WTC11 (cell line): ENCODE results near the gene KLHL29. TPM values are rescaled to one million over a fixed set of nuclear protein-coding genes. Genes with fewer than 3 reads are reported as not detected.

Experiments used
- ATAC-seq: fragments of 200-7000 bp; cut with Tn5 transposase; 2 replicates; pipeline ENCODE4 v1.10.0; 2021; ENCODE audit warnings: mild to moderate bottlenecking, moderate library complexity
- CTCF ChIA-PET: fragments of 300-600 bp; sonication (Branson Sonifier 250); formaldehyde crosslinking; loops from one replicate; lab custom pipeline; 2021; ENCODE audit warnings: antibody characterized with exemption; lab: Charles Lee
- POLR2A ChIA-PET: fragments of 350-600 bp; sonication (Branson Sonifier 250); formaldehyde crosslinking; loops from one replicate; lab custom pipeline; 2021; ENCODE audit warnings: antibody characterized with exemption; lab: Charles Lee
- DNase-seq: peaks from one replicate; pipeline ENCODE4 v3.0.0; 2021; ENCODE audit warnings: low spot score
- H3K27ac Mint-ChIP-seq: 2 replicates; pipeline ENCODE4 v1.8.0; 2021; ENCODE audit warnings: mixed read lengths
- H3K27me3 Mint-ChIP-seq: 2 replicates; pipeline ENCODE4 v1.8.0; 2021; ENCODE audit warnings: low read depth, mild to moderate bottlenecking, moderate library complexity, mixed read lengths
- H3K36me3 Mint-ChIP-seq: 2 replicates; pipeline ENCODE4 v1.8.0; 2021; ENCODE audit warnings: mixed read lengths
- H3K4me1 Mint-ChIP-seq: 2 replicates; pipeline ENCODE4 v1.8.0; 2022; ENCODE audit warnings: mixed read lengths
- H3K4me3 Mint-ChIP-seq: 2 replicates; pipeline ENCODE4 v1.8.0; 2021; ENCODE audit warnings: mild to moderate bottlenecking, moderate library complexity, mixed read lengths
- H3K9me3 Mint-ChIP-seq: 2 replicates; pipeline ENCODE4 v1.8.0; 2021; ENCODE audit warnings: mixed read lengths
- ATF1 ChIP-seq: sonication (generic); formaldehyde crosslinking; IDR thresholded peaks from 2 replicates; pipeline ENCODE4 v1.8.1; 2023; ENCODE audit warnings: mild to moderate bottlenecking, moderate library complexity, missing genetic modification reagents
- ESRRA ChIP-seq: sonication (generic); formaldehyde crosslinking; IDR thresholded peaks from 2 replicates; pipeline ENCODE4 v1.8.1; 2022; ENCODE audit warnings: mild to moderate bottlenecking, missing genetic modification reagents, borderline replicate concordance
- FOXJ3 ChIP-seq: sonication (generic); formaldehyde crosslinking; IDR thresholded peaks from 2 replicates; pipeline ENCODE4 v1.9.0; 2021; ENCODE audit warnings: missing genetic modification reagents, mild to moderate bottlenecking, borderline replicate concordance
- FOXK1 ChIP-seq: sonication (generic); formaldehyde crosslinking; IDR thresholded peaks from 2 replicates; pipeline ENCODE4 v1.8.0; 2022; ENCODE audit warnings: mild to moderate bottlenecking, moderate library complexity, missing genetic modification reagents
- GABPB1 ChIP-seq: sonication (generic); formaldehyde crosslinking; IDR thresholded peaks from 2 replicates; pipeline ENCODE4 v1.8.1; 2023; ENCODE audit warnings: mild to moderate bottlenecking, missing genetic modification reagents
- MYBL2 ChIP-seq: sonication (generic); formaldehyde crosslinking; IDR thresholded peaks from 2 replicates; pipeline ENCODE4 v1.8.1; 2023; ENCODE audit warnings: mild to moderate bottlenecking, moderate library complexity, missing genetic modification reagents
- OVOL2 ChIP-seq: fragments of 250-450 bp; sonication (Bioruptor Pico); IDR thresholded peaks from 2 replicates; pipeline ENCODE4 v1.9.0; 2021; ENCODE audit warnings: mild to moderate bottlenecking, borderline replicate concordance
- SMAD4 ChIP-seq: sonication (generic); formaldehyde crosslinking; IDR thresholded peaks from 2 replicates; pipeline ENCODE4 v1.8.0; 2022; ENCODE audit warnings: mild to moderate bottlenecking, missing genetic modification reagents
- TCF7 ChIP-seq: sonication (generic); formaldehyde crosslinking; IDR thresholded peaks from 2 replicates; pipeline ENCODE4 v1.8.0; 2022; ENCODE audit warnings: mild to moderate bottlenecking, low read depth, missing genetic modification reagents, moderate library complexity
- TEAD4 ChIP-seq: sonication (generic); formaldehyde crosslinking; IDR thresholded peaks from 2 replicates; pipeline ENCODE4 v1.8.0; 2022; ENCODE audit warnings: mild to moderate bottlenecking, missing genetic modification reagents
- ZNF138 ChIP-seq: sonication (generic); formaldehyde crosslinking; conservative IDR thresholded peaks from 2 replicates; pipeline ENCODE4 v1.8.1; 2022; ENCODE audit warnings: mild to moderate bottlenecking, moderate library complexity, missing genetic modification reagents
- ZNF232 ChIP-seq: sonication (generic); formaldehyde crosslinking; IDR thresholded peaks from 2 replicates; pipeline ENCODE4 v1.8.0; 2022; ENCODE audit warnings: mild to moderate bottlenecking, missing genetic modification reagents
- ZNF423 ChIP-seq: fragments of 250-450 bp; sonication (Bioruptor Pico); IDR thresholded peaks from 2 replicates; pipeline ENCODE4 v2.1.2; 2022; ENCODE audit warnings: mild to moderate bottlenecking, moderate library complexity
- total RNA-seq: library from RNA; stranded (reverse); gene quantifications from 3 replicates; pipeline ENCODE4 v1.2.3, GENCODE V29; 2021
- TF ChIP-seq, protein P1 (sequence below): fragments of 250-450 bp; sonication (Bioruptor Pico); IDR thresholded peaks from 2 replicates; pipeline ENCODE4 v1.9.0; 2021; ENCODE audit warnings: moderate library complexity, mild to moderate bottlenecking, inconsistent platforms, borderline replicate concordance
- TF ChIP-seq, protein P2 (sequence below): sonication (generic); formaldehyde crosslinking; IDR thresholded peaks from 2 replicates; pipeline ENCODE4 v1.8.0; 2022; ENCODE audit warnings: mild to moderate bottlenecking, missing genetic modification reagents
- TF ChIP-seq, protein P3 (sequence below): fragments of 250-450 bp; sonication (Bioruptor Pico); conservative IDR thresholded peaks from 2 replicates; pipeline ENCODE4 v1.9.0; 2021; ENCODE audit warnings: mild to moderate bottlenecking
- TF ChIP-seq, protein P4 (sequence below): sonication (generic); formaldehyde crosslinking; IDR thresholded peaks from 2 replicates; pipeline ENCODE4 v1.8.0; 2023; ENCODE audit warnings: mild to moderate bottlenecking, missing genetic modification reagents
- TF ChIP-seq, protein P5 (sequence below): sonication (generic); formaldehyde crosslinking; IDR thresholded peaks from 2 replicates; pipeline ENCODE4 v1.8.0; 2022; ENCODE audit warnings: mild to moderate bottlenecking, missing genetic modification reagents
- TF ChIP-seq, protein P6 (sequence below): sonication (generic); formaldehyde crosslinking; IDR thresholded peaks from 2 replicates; pipeline ENCODE4 v1.8.1; 2022; ENCODE audit warnings: mild to moderate bottlenecking, moderate library complexity, missing genetic modification reagents

Gene KLHL29
- total RNA-seq, 1 experiment from 2014 or later = 7.1 TPM

DNA sequence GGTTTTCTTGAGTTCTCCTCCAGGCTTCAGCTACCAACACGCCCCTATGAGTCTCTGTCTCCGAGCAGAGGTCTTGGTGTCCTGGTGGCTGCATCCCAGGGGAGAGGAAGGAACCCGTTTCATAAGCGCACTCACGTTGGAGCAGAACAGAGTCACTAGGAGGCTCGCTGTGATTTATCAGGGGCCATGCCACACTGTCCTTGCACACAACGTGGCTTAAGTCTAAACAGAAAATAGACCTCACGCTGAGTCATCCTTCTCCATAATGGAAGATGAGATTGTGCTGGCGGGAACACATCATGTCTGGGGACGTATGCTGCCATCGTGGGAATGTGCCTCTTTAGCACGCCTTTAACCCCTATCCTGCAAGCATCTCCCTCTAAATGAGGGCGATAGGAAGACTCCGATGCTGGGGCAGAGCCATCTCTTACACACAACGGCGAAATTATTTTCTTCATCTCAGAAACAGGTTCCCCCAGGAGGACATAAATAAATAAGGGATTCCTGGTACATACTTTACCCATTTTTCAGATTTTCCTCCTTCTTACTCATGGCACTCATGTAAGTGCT lies 211.4 kb downstream of the KLHL29 start:
- no peaks in the 10 kb centered on the region for H3K27me3 Mint-ChIP-seq
- ATAC-seq = no peak
- ChIA-PET POLR2A (no interaction called here), CTCF (interaction anchor here (1.0 to 1.1 kb wide), 3 partner anchors 11 to 31 kb away, joined by 3 to 6 read pairs (median 3); no protein-coding TSS in a partner anchor)
- no peaks in the 10 kb centered on the region for H3K36me3 Mint-ChIP-seq
- no peak overlapping the region for H3K27ac Mint-ChIP-seq
- DNase-seq = no peak
- H3K9me3 Mint-ChIP-seq = no peaks in the 10 kb centered on the region
- TF ChIP-seq, protein P1, sequence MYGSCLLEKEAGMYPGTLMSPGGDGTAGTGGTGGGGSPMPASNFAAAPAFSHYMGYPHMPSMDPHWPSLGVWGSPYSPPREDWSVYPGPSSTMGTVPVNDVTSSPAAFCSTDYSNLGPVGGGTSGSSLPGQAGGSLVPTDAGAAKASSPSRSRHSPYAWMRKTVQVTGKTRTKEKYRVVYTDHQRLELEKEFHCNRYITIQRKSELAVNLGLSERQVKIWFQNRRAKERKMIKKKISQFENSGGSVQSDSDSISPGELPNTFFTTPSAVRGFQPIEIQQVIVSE (CRISPR knock-in tag) = no peak
- TF ChIP-seq ZNF138 (CRISPR knock-in tag) = no peak
- TF ChIP-seq OVOL2 = no peak
- TF ChIP-seq GABPB1 (CRISPR knock-in tag) = no peak
- TF ChIP-seq ZNF232 (CRISPR knock-in tag) = no peak
- TF ChIP-seq, protein P2, sequence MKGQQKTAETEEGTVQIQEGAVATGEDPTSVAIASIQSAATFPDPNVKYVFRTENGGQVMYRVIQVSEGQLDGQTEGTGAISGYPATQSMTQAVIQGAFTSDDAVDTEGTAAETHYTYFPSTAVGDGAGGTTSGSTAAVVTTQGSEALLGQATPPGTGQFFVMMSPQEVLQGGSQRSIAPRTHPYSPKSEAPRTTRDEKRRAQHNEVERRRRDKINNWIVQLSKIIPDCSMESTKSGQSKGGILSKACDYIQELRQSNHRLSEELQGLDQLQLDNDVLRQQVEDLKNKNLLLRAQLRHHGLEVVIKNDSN (CRISPR knock-in tag) = no peak
- TF ChIP-seq MYBL2 (CRISPR knock-in tag) = no peak
- TF ChIP-seq TCF7 = no peak
- TF ChIP-seq ZNF423 = no peak
- TF ChIP-seq, protein P3, sequence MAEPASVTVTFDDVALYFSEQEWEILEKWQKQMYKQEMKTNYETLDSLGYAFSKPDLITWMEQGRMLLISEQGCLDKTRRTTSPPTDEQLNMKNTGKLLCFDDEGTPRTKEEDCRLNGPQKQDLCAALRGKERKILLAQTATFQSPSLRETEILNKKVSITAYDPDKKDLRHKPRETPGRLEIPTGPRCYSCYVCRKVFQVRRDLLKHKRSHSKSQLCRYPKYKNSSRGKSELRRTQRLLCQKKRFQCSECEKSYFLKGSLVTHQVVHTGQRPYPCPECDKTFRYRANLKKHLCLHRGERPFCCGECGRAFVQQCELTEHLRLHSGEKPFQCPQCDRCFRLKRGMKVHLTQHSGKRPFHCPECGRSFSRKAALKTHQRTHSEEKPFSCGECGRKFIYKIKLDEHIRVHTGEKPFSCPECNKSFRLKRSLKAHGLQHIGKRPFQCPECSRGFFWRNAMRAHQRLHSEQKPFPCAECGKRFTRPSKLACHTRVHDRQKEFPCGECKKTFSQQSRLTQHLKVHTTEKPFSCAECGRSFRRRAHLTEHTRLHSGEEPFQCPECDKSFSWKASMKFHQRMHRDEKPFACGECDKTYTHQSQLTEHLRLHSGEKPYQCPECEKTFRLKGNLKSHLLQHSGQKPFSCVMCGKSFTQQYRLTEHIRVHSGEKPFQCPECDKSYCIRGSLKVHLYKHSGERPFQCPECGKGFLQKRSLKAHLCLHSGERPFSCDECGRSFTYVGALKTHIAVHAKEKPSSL = no peak
- TF ChIP-seq, protein P4, sequence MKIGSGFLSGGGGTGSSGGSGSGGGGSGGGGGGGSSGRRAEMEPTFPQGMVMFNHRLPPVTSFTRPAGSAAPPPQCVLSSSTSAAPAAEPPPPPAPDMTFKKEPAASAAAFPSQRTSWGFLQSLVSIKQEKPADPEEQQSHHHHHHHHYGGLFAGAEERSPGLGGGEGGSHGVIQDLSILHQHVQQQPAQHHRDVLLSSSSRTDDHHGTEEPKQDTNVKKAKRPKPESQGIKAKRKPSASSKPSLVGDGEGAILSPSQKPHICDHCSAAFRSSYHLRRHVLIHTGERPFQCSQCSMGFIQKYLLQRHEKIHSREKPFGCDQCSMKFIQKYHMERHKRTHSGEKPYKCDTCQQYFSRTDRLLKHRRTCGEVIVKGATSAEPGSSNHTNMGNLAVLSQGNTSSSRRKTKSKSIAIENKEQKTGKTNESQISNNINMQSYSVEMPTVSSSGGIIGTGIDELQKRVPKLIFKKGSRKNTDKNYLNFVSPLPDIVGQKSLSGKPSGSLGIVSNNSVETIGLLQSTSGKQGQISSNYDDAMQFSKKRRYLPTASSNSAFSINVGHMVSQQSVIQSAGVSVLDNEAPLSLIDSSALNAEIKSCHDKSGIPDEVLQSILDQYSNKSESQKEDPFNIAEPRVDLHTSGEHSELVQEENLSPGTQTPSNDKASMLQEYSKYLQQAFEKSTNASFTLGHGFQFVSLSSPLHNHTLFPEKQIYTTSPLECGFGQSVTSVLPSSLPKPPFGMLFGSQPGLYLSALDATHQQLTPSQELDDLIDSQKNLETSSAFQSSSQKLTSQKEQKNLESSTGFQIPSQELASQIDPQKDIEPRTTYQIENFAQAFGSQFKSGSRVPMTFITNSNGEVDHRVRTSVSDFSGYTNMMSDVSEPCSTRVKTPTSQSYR (CRISPR knock-in tag) = no peak
- TF ChIP-seq SMAD4 (CRISPR knock-in tag) = no peak
- TF ChIP-seq, protein P5, sequence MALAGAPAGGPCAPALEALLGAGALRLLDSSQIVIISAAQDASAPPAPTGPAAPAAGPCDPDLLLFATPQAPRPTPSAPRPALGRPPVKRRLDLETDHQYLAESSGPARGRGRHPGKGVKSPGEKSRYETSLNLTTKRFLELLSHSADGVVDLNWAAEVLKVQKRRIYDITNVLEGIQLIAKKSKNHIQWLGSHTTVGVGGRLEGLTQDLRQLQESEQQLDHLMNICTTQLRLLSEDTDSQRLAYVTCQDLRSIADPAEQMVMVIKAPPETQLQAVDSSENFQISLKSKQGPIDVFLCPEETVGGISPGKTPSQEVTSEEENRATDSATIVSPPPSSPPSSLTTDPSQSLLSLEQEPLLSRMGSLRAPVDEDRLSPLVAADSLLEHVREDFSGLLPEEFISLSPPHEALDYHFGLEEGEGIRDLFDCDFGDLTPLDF = no peak
- TF ChIP-seq, protein P6, sequence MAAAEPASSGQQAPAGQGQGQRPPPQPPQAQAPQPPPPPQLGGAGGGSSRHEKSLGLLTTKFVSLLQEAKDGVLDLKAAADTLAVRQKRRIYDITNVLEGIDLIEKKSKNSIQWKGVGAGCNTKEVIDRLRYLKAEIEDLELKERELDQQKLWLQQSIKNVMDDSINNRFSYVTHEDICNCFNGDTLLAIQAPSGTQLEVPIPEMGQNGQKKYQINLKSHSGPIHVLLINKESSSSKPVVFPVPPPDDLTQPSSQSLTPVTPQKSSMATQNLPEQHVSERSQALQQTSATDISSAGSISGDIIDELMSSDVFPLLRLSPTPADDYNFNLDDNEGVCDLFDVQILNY (CRISPR knock-in tag) = no peak
- TF ChIP-seq FOXJ3 (CRISPR knock-in tag) = no peak
- no peak for TF ChIP-seq ATF1 (CRISPR knock-in tag)
- TF ChIP-seq FOXK1 = no peak
- no peak for TF ChIP-seq ESRRA (CRISPR knock-in tag)
- TF ChIP-seq TEAD4 (CRISPR knock-in tag) = no peak
- no peak overlapping the region for H3K4me3 Mint-ChIP-seq
- H3K4me1 Mint-ChIP-seq = peaks cover 6% of the 10 kb centered on the region; the same call in 1 of the 2 replicates
